Measurements from ENCODE around the gene RBM17. TPM values are rescaled to one million over a fixed set of nuclear protein-coding genes. Genes with fewer than 3 reads are reported as not detected.

The RBM17 gene
- total RNA-seq, 1 experiment from 2014 or later, result 124 TPM

GRCh38 chr10:6047847-6048246, 41.0 kb upstream of the RBM17 start:
- H3K27me3 ChIP-seq (ENCODE audit: insufficient read depth, low read length), result no peaks in the 10 kb centered on the region
- peaks cover 13% of the 10 kb centered on the region for H3K27me3 Mint-ChIP-seq (ENCODE audit: low read depth)
- no peak overlapping the region for H3K9ac ChIP-seq (ENCODE audit: extremely low read depth, insufficient read length, low read length)
- H3K14ac ChIP-seq (ENCODE audit: insufficient read depth, low read length), result no peak overlapping the region
- no peak overlapping the region for H3T11ph ChIP-seq (ENCODE audit: low read length)
- H3K4ac ChIP-seq (ENCODE audit: low read depth, low read length), result no peak overlapping the region
- H4K20me1 ChIP-seq (ENCODE audit: control insufficient read depth, insufficient read depth, insufficient read length), result no peaks in the 10 kb centered on the region
- peaks cover 5 to 11% of the 10 kb centered on the region in 2 experiments; a peak in 3 of 4 replicates for H3K4me1 Mint-ChIP-seq
- H2AK5ac ChIP-seq (ENCODE audit: insufficient read length, low read length), result no peak overlapping the region
- H3K4me1 ChIP-seq (ENCODE audit: insufficient read depth, low read length), result no peaks in the 10 kb centered on the region
- no peaks in the 10 kb centered on the region for H3K23me2 ChIP-seq (ENCODE audit: insufficient read length, low read depth, low read length, poor library complexity, severe bottlenecking)
- H3K56ac ChIP-seq (ENCODE audit: insufficient read length, low read depth, low read length), result no peak overlapping the region
- H3K9me3 Mint-ChIP-seq, result no peaks in the 10 kb centered on the region; a peak in 1 of 5 replicates
- H3K4me3 Mint-ChIP-seq, result no peak overlapping the region
- no peak overlapping the region for H3K4me2 ChIP-seq (ENCODE audit: insufficient read depth, insufficient read length, low read length)
- H2BK120ac ChIP-seq (ENCODE audit: low read depth, low read length, poor library complexity, severe bottlenecking), result no peak overlapping the region
- DNase-seq, result no peak
- no peaks in the 10 kb centered on the region for H3K79me2 ChIP-seq (ENCODE audit: insufficient read depth, low read length)
- H3K36me3 Mint-ChIP-seq (ENCODE audit: insufficient read depth in 1 of 3, low read depth in 3 of 3), result no peaks in the 10 kb centered on the region
- H2BK15ac ChIP-seq (ENCODE audit: low read depth, low read length), result no peak overlapping the region
- no peak overlapping the region for H3K27ac ChIP-seq (ENCODE audit: insufficient read length, low read depth, low read length)
- H3K9me3 ChIP-seq (ENCODE audit: control insufficient read depth, low read depth, low read length), result no peaks in the 10 kb centered on the region
- no peak overlapping the region for H3K27ac Mint-ChIP-seq
- no peak overlapping the region for H3K18ac ChIP-seq (ENCODE audit: insufficient read length, low read depth, low read length)
- no peak overlapping the region for H4K91ac ChIP-seq (ENCODE audit: insufficient read length, low read depth, low read length)
- H4K5ac ChIP-seq (ENCODE audit: insufficient read length, low read depth, low read length), result no peak overlapping the region
- H2BK20ac ChIP-seq (ENCODE audit: low read depth, low read length, poor library complexity, severe bottlenecking), result no peak overlapping the region
- H3K23ac ChIP-seq (ENCODE audit: insufficient read length, low read depth, low read length), result no peak overlapping the region
- no CpG with 5 or more reads among the region's 7 CpGs for WGBS (ENCODE audit: extremely low coverage, insufficient read length, low lambda C conversion rate)
- H2BK12ac ChIP-seq (ENCODE audit: insufficient read length, low read depth, low read length), result no peak overlapping the region
- no peak overlapping the region for H2BK5ac ChIP-seq (ENCODE audit: insufficient read length, low read length)
- no peaks in the 10 kb centered on the region for H3K79me1 ChIP-seq (ENCODE audit: insufficient read depth, low read depth, low read length, poor library complexity, severe bottlenecking)
- no peak overlapping the region for H4K8ac ChIP-seq (replicated peaks; ENCODE audit: insufficient read length, low read depth, low read length)
- TF ChIP-seq CTCF (conservative IDR thresholded peaks at IDR 0.05), result no peak
- no peak overlapping the region for H2AFZ ChIP-seq (ENCODE audit: low read length)
